Rectal smooth muscle tissue (tissue), 1 donor: Measurements from ENCODE around the gene NEDD4L.
"Not testable (repeated sequence)": the region's sequence is repeated elsewhere in the genome, so short reads cannot be mapped to it uniquely, and the experiment has no call there.

ENCODE experiments used
- H3K27ac ChIP-seq: one replicate; pipeline ENCODE4 v1.7.0; 2013; ENCODE audit warnings: low read depth, low read length, inconsistent platforms
- H3K27me3 ChIP-seq: one replicate; pipeline ENCODE4 v1.7.0; 2013; ENCODE audit warnings: low read length; ENCODE audit not compliant: control insufficient read depth, insufficient read depth
- H3K36me3 ChIP-seq: one replicate; pipeline ENCODE4 v1.7.0; 2013; ENCODE audit warnings: low read length; ENCODE audit not compliant: control insufficient read depth, insufficient read depth
- H3K4me1 ChIP-seq: one replicate; pipeline ENCODE4 v1.7.0; 2013; ENCODE audit warnings: low read length; ENCODE audit not compliant: control insufficient read depth, insufficient read depth
- H3K4me3 ChIP-seq: one replicate; pipeline ENCODE4 v1.7.0; 2013; ENCODE audit warnings: low read length
- H3K9ac ChIP-seq: one replicate; pipeline ENCODE4 v1.7.0; 2013; ENCODE audit warnings: low read length

NEDD4L gene

GRCh38 chr18:58419587-58420199 lies 375.7 kb downstream of the NEDD4L start:
- Histone ChIP-seq H3K27ac (no peak overlapping the region), H3K36me3 (no peaks in the 10 kb centered on the region), H3K4me3 (no peak overlapping the region), H3K9ac (no peak overlapping the region), H3K27me3 (no peaks in the 10 kb centered on the region), H3K4me1 (peaks cover 5% of the 10 kb centered on the region)

GRCh38 chr18:58426611-58427010 lies 382.6 kb downstream of the NEDD4L start:
- no peaks in the 10 kb centered on the region for H3K4me1 ChIP-seq
- no peak overlapping the region for H3K9ac ChIP-seq
- H3K27me3 ChIP-seq: no peaks in the 10 kb centered on the region
- H3K27ac ChIP-seq: no peak overlapping the region
- no peaks in the 10 kb centered on the region for H3K36me3 ChIP-seq
- no peak overlapping the region for H3K4me3 ChIP-seq

- H3K4me1 ChIP-seq: no peaks in the 10 kb centered on the region
- no peak overlapping the region for H3K9ac ChIP-seq
- H3K4me3 ChIP-seq: no peak overlapping the region
- no peak overlapping the region for H3K27ac ChIP-seq
- H3K27me3 ChIP-seq: no peaks in the 10 kb centered on the region
- H3K36me3 ChIP-seq: no peaks in the 10 kb centered on the region
Observed at GRCh38 chr18:58427321-58427720, 383.3 kb downstream of the NEDD4L start.

- H3K9ac ChIP-seq: no peak overlapping the region
- H3K27me3 ChIP-seq: no peaks in the 10 kb centered on the region
- H3K36me3 ChIP-seq: no peaks in the 10 kb centered on the region
- H3K4me3 ChIP-seq: no peak overlapping the region
- H3K27ac ChIP-seq: no peak overlapping the region
- no peaks in the 10 kb centered on the region for H3K4me1 ChIP-seq
Observed at GRCh38 chr18:58429442-58429841, 385.4 kb downstream of the NEDD4L start.

GRCh38 chr18:58431215-58431614 lies 387.2 kb downstream of the NEDD4L start:
- H3K4me1 ChIP-seq: no peaks in the 10 kb centered on the region
- no peaks in the 10 kb centered on the region for H3K36me3 ChIP-seq
- no peak overlapping the region for H3K9ac ChIP-seq
- no peak overlapping the region for H3K4me3 ChIP-seq
- no peaks in the 10 kb centered on the region for H3K27me3 ChIP-seq
- H3K27ac ChIP-seq: no peak overlapping the region

GRCh38 chr18:58432050-58432727 lies 388.2 kb downstream of the NEDD4L start:
- Histone ChIP-seq H3K9ac (no peak overlapping the region), H3K36me3 (no peaks in the 10 kb centered on the region), H3K27ac (no peak overlapping the region), H3K27me3 (no peaks in the 10 kb centered on the region), H3K4me3 (no peak overlapping the region), H3K4me1 (no peaks in the 10 kb centered on the region)

GRCh38 chr18:58435221-58436005 lies 391.4 kb downstream of the NEDD4L start:
- H3K27ac ChIP-seq, H3K4me3 ChIP-seq, H3K9ac ChIP-seq, H3K4me1 ChIP-seq, H3K36me3 ChIP-seq, H3K27me3 ChIP-seq: not testable (repeated sequence)

GRCh38 chr18:58438161-58438957 lies 394.3 kb downstream of the NEDD4L start:
- H3K27ac ChIP-seq: no peak overlapping the region
- peak overlapping the region; percentile 68 for H3K4me3 ChIP-seq
- H3K4me1 ChIP-seq: no peaks in the 10 kb centered on the region
- no peaks in the 10 kb centered on the region for H3K27me3 ChIP-seq
- no peaks in the 10 kb centered on the region for H3K36me3 ChIP-seq
- H3K9ac ChIP-seq: no peak overlapping the region

GRCh38 chr18:58438958-58439300 lies 394.9 kb downstream of the NEDD4L start:
- Histone ChIP-seq H3K4me1 (no peaks in the 10 kb centered on the region), H3K4me3 (peak overlapping the region; percentile 68), H3K27me3 (no peaks in the 10 kb centered on the region), H3K9ac (no peak overlapping the region), H3K36me3 (no peaks in the 10 kb centered on the region), H3K27ac (no peak overlapping the region)

GRCh38 chr18:58443671-58444070 lies 399.6 kb downstream of the NEDD4L start:
- Histone ChIP-seq H3K27me3 (no peaks in the 10 kb centered on the region), H3K27ac (no peak overlapping the region), H3K4me1 (peaks cover 6% of the 10 kb centered on the region), H3K4me3 (no peak overlapping the region), H3K9ac (no peak overlapping the region), H3K36me3 (no peaks in the 10 kb centered on the region)

GRCh38 chr18:58446391-58447060 lies 402.5 kb downstream of the NEDD4L start:
- Histone ChIP-seq H3K27me3 (no peaks in the 10 kb centered on the region), H3K4me3 (no peak overlapping the region), H3K9ac (no peak overlapping the region), H3K36me3 (no peaks in the 10 kb centered on the region), H3K4me1 (peaks cover 6% of the 10 kb centered on the region), H3K27ac (no peak overlapping the region)
